ENCODE data around the gene FKBP4. TPM values are rescaled to one million over a fixed set of nuclear protein-coding genes. Genes with fewer than 3 reads are reported as not detected.

The FKBP4 gene
- total RNA-seq, 1 donor = 34.2 TPM

- DNase-seq (ENCODE audit: low read depth in 2 of 3, low spot score in 2 of 3) = no peak
Measured at GRCh38 chr12:2776129-2776806, 18.5 kb upstream of the FKBP4 start.

- DNase-seq (ENCODE audit: low read depth in 2 of 3, low spot score in 2 of 3) = no peak
Measured at GRCh38 chr12:2779281-2779680, 15.5 kb upstream of the FKBP4 start.

GRCh38 chr12:2783936-2784600, 10.7 kb upstream of the FKBP4 start:
- DNase-seq (ENCODE audit: low read depth in 2 of 3, low spot score in 2 of 3) = peak in 2 of 3 donors; percentile 25 to 59

- no peak for DNase-seq (ENCODE audit: low read depth in 2 of 3, low spot score in 2 of 3)
Measured at GRCh38 chr12:2785017-2785416, 9.8 kb upstream of the FKBP4 start.

- DNase-seq (ENCODE audit: low read depth in 2 of 3, low spot score in 2 of 3) = no peak
Measured at GRCh38 chr12:2791089-2791488, 3.7 kb upstream of the FKBP4 start.

GRCh38 chr12:2792671-2793500, 1.9 kb upstream of the FKBP4 start:
- DNase-seq (ENCODE audit: low read depth in 2 of 3, low spot score in 2 of 3) = no peak

- DNase-seq (ENCODE audit: low read depth in 2 of 3, low spot score in 2 of 3) = no peak
Measured at GRCh38 chr12:2793561-2793960, 1.2 kb upstream of the FKBP4 start.

- peak in 2 of 3 donors; percentile 9 to 26 for DNase-seq (ENCODE audit: low read depth in 2 of 3, low spot score in 2 of 3)
Measured at GRCh38 chr12:2794191-2794735, 507 bp upstream of the FKBP4 start.

- peak; percentile 48 to 57 (median 50) for DNase-seq (ENCODE audit: low read depth in 2 of 3, low spot score in 2 of 3)
Measured at GRCh38 chr12:2795291-2796186, 769 bp downstream of the FKBP4 start.

- no peak for DNase-seq (ENCODE audit: low read depth in 2 of 3, low spot score in 2 of 3)
Measured at GRCh38 chr12:2796187-2796666, 1.5 kb downstream of the FKBP4 start.

GRCh38 chr12:2797721-2798418, 3.1 kb downstream of the FKBP4 start:
- DNase-seq (ENCODE audit: low read depth in 2 of 3, low spot score in 2 of 3) = no peak

- no peak for DNase-seq (ENCODE audit: low read depth in 2 of 3, low spot score in 2 of 3)
Measured at GRCh38 chr12:2800046-2800570, 5.3 kb downstream of the FKBP4 start.

GRCh38 chr12:2801044-2801783, 6.4 kb downstream of the FKBP4 start:
- DNase-seq (ENCODE audit: low read depth in 2 of 3, low spot score in 2 of 3) = no peak

GRCh38 chr12:2803635-2804392, 9.0 kb downstream of the FKBP4 start:
- no peak for DNase-seq (ENCODE audit: low read depth in 2 of 3, low spot score in 2 of 3)

GRCh38 chr12:2804393-2805142, 9.8 kb downstream of the FKBP4 start:
- no peak for DNase-seq (ENCODE audit: low read depth in 2 of 3, low spot score in 2 of 3)

GRCh38 chr12:2805143-2805520, 10.4 kb downstream of the FKBP4 start:
- DNase-seq (ENCODE audit: low read depth in 2 of 3, low spot score in 2 of 3) = no peak

GRCh38 chr12:2806700-2807099, 11.9 kb downstream of the FKBP4 start:
- no peak for DNase-seq (ENCODE audit: low read depth in 2 of 3, low spot score in 2 of 3)

Data from hematopoietic multipotent progenitor cell (in vitro differentiated cells).